A673 (cell line): Measurements from ENCODE around the gene UACA. TPM values are rescaled to one million over a fixed set of nuclear protein-coding genes. Genes with fewer than 3 reads are reported as not detected.
A peak's percentile ranks its signal among the peaks of the same experiment; 100 is the strongest.

ENCODE experiments used
- BruUV-seq: library from RNA; stranded (reverse); fragments of 400-500 nt; replicated peaks from 2 replicates; lab custom pipeline; 2021; lab: Mats Ljungman, UMichigan
- CTCF ChIA-PET: fragments of 300-600 bp; sonication (Branson Sonifier 250); formaldehyde crosslinking; loops from one replicate; lab custom pipeline; 2022; ENCODE audit warnings: antibody characterized with exemption; lab: Charles Lee
- POLR2A ChIA-PET: fragments of 300-600 bp; sonication (Branson Sonifier 250); formaldehyde crosslinking; loops from one replicate; lab custom pipeline; 2022; ENCODE audit warnings: antibody characterized with exemption; ENCODE audit not compliant: low non-redundant PET; lab: Charles Lee
- DNase-seq: peaks from one replicate; pipeline ENCODE4 v3.0.0-alpha.2; 2015; ENCODE audit warnings: low spot score
- H3K27ac ChIP-seq: fragments of 200-600 bp; sonication (generic); 2 replicates; pipeline ENCODE4 v1.5.1; 2016; ENCODE audit warnings: mixed run types, low read depth, mild to moderate bottlenecking, mixed read lengths, antibody characterized with exemption, low read length; ENCODE audit not compliant: poor library complexity, severe bottlenecking
- H3K27me3 ChIP-seq: fragments of 200-600 bp; sonication (generic); replicated peaks from 2 replicates; pipeline ENCODE4 v1.6.1; 2017; ENCODE audit warnings: mixed run types, low read depth, mild to moderate bottlenecking, mixed read lengths, antibody characterized with exemption, low read length; ENCODE audit not compliant: insufficient read depth, poor library complexity
- H3K36me3 ChIP-seq: fragments of 200-600 bp; sonication (generic); 2 replicates; pipeline ENCODE4 v1.6.1; 2016; ENCODE audit warnings: mixed run types, mild to moderate bottlenecking, mixed read lengths, antibody characterized with exemption, low read length; ENCODE audit not compliant: insufficient read depth, poor library complexity, severe bottlenecking
- H3K4me1 ChIP-seq: fragments of 200-600 bp; sonication (generic); 2 replicates; pipeline ENCODE4 v1.6.1; 2017; ENCODE audit warnings: mixed run types, mild to moderate bottlenecking, mixed read lengths, antibody characterized with exemption, low read length; ENCODE audit not compliant: insufficient read depth, poor library complexity, severe bottlenecking
- H3K4me3 ChIP-seq: fragments of 200-600 bp; sonication (generic); 2 replicates; pipeline ENCODE4 v1.5.1; 2016; ENCODE audit warnings: low read depth, mixed run types, mild to moderate bottlenecking, mixed read lengths, low read length; ENCODE audit not compliant: poor library complexity, severe bottlenecking
- H3K9me3 ChIP-seq: fragments of 200-600 bp; sonication (generic); 2 replicates; pipeline ENCODE4 v1.6.1; 2016; ENCODE audit warnings: mixed run types, low read depth, mild to moderate bottlenecking, mixed read lengths, antibody characterized with exemption, low read length; ENCODE audit not compliant: poor library complexity, severe bottlenecking
- EZH2 ChIP-seq: fragments of 200-600 bp; sonication (generic); IDR thresholded peaks from 2 replicates; pipeline ENCODE4 v1.6.1; 2017; ENCODE audit warnings: borderline replicate concordance, low read depth, mild to moderate bottlenecking, mixed read lengths, antibody characterized with exemption, low read length; ENCODE audit not compliant: poor library complexity, severe bottlenecking
- intact Hi-C: fragments of 100-400 bp; cut with micrococcal nuclease; formaldehyde crosslinking; loops from one replicate; pipeline ENCODE4 v1.10.0; 2022; ENCODE audit not compliant: unreplicated experiment
- total RNA-seq: library from RNA; stranded (reverse); gene quantifications from 2 replicates; pipeline ENCODE4 v1.2.3, GENCODE V29; 2021
- TF ChIP-seq, protein P1 (sequence below): fragments of 300-800, 200-600 bp; sonication (generic); conservative IDR thresholded peaks from 2 replicates; pipeline ENCODE4 v1.5.1; 2017; ENCODE audit warnings: low read depth, mild to moderate bottlenecking, antibody characterized with exemption, low read length, moderate library complexity, mixed read lengths

The UACA gene
- total RNA-seq, 1 experiment from 2014 or later: 26.9 TPM

- Histone ChIP-seq H3K4me3 (no peak overlapping the region), H3K27me3 (no peaks in the 10 kb centered on the region), H3K36me3 (no peaks in the 10 kb centered on the region), H3K4me1 (peaks cover 45% of the 10 kb centered on the region), H3K9me3 (no peaks in the 10 kb centered on the region), H3K27ac (peak overlapping the region; percentile 72)
- BruUV-seq: no TSS peak
- CTCF ChIA-PET: no interaction called here
- intact Hi-C loops: no loop called here
- POLR2A ChIA-PET: no interaction called here
- DNase-seq: peak; percentile 40
- no peak for TF ChIP-seq EZH2
- TF ChIP-seq, protein P1, sequence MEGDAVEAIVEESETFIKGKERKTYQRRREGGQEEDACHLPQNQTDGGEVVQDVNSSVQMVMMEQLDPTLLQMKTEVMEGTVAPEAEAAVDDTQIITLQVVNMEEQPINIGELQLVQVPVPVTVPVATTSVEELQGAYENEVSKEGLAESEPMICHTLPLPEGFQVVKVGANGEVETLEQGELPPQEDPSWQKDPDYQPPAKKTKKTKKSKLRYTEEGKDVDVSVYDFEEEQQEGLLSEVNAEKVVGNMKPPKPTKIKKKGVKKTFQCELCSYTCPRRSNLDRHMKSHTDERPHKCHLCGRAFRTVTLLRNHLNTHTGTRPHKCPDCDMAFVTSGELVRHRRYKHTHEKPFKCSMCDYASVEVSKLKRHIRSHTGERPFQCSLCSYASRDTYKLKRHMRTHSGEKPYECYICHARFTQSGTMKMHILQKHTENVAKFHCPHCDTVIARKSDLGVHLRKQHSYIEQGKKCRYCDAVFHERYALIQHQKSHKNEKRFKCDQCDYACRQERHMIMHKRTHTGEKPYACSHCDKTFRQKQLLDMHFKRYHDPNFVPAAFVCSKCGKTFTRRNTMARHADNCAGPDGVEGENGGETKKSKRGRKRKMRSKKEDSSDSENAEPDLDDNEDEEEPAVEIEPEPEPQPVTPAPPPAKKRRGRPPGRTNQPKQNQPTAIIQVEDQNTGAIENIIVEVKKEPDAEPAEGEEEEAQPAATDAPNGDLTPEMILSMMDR: no peak
Observed at GRCh38 chr15:70703096-70703878, 60.1 kb downstream of the UACA start.

DNA sequence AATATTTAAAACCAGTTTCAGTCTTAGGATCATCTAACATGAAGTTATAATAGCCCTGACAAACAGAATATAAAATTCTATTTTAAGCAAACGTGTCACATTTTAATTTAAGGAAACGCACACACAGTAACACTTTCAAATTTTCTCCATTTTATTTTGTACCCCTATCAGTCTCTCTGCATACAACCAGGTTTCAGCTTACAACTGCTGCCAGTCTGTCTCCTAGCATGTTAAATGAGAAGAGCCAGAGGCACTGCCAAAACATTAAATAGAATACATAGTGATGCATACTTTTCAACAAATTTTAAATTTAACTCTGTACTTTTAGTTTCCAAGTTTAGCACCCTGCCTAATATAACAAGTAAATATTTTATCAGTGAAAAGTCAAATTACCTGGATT lies 60.8 kb downstream of the UACA start:
- Histone ChIP-seq H3K27ac (peak overlapping the region; percentile 72), H3K9me3 (no peaks in the 10 kb centered on the region), H3K36me3 (no peaks in the 10 kb centered on the region), H3K4me1 (peaks cover 47% of the 10 kb centered on the region), H3K27me3 (no peaks in the 10 kb centered on the region), H3K4me3 (peak overlapping the region; percentile 44)
- ChIA-PET CTCF (no interaction called here), POLR2A (interaction anchor here (0.6 kb wide), 1 partner anchor 53 kb away, joined by 6 read pairs; no protein-coding TSS in a partner anchor)
- TF ChIP-seq, protein P1: no peak
- TF ChIP-seq EZH2: no peak
- intact Hi-C loops: no loop called here
- DNase-seq: no peak
- BruUV-seq: no TSS peak

- intact Hi-C loops: no loop called here
- ChIA-PET CTCF (interaction anchor here (1.1 kb wide), 1 partner anchor 21 kb away, joined by 4 read pairs; no protein-coding TSS in a partner anchor), POLR2A (interaction anchor here (0.6 kb wide), 1 partner anchor 53 kb away, joined by 6 read pairs; no protein-coding TSS in a partner anchor)
- Histone ChIP-seq H3K36me3 (no peaks in the 10 kb centered on the region), H3K4me3 (peak overlapping the region; percentile 44), H3K9me3 (no peaks in the 10 kb centered on the region), H3K27ac (peak overlapping the region; percentile 72), H3K4me1 (peaks cover 47% of the 10 kb centered on the region), H3K27me3 (no peaks in the 10 kb centered on the region)
- no peak for TF ChIP-seq EZH2
- TF ChIP-seq, protein P1: no peak
- peak; percentile 86 for DNase-seq
- BruUV-seq: no TSS peak
Observed at GRCh38 chr15:70701891-70702568, 61.3 kb downstream of the UACA start.
